Fibroblast of mammary gland (primary cell): ENCODE data around the gene TP53I11.

Experiments
- DNase-seq: peaks from one replicate; pipeline ENCODE4 v3.0.0-alpha.2; 2010; ENCODE audit warnings: low read depth
- H3K4me3 ChIP-seq: 2 replicates; pipeline ENCODE4 v1.5.1; 2011; ENCODE audit warnings: low read depth, mild to moderate bottlenecking, low read length, moderate library complexity; ENCODE audit not compliant: control insufficient read depth
- TF ChIP-seq, protein P1 (sequence below): conservative IDR thresholded peaks from 2 replicates; pipeline ENCODE4 v1.5.1; 2011; ENCODE audit warnings: low read depth, low read length, inconsistent platforms; ENCODE audit not compliant: control insufficient read depth, insufficient read depth

TP53I11 gene

DNA sequence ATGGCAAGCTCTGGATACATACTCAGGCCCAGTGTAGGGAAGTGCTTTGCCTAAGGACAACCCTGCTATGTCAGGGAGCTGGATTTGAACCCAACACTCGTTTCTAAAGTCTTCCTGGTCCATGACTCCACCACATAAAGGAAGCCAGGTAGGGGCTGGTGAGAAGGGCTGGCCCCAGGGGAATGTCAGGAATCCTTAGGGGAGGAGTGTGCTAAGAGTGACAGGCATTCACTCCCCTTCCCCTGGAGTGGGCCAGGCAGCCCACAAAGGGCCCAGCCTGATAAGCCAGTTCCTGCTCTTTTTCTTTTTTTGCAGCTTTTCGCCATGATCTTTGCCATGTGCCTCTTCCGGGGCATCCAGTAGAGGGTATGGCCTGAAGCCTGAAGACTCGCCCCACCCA lies 21.9 kb downstream of the TP53I11 start:
- TF ChIP-seq, protein P1, sequence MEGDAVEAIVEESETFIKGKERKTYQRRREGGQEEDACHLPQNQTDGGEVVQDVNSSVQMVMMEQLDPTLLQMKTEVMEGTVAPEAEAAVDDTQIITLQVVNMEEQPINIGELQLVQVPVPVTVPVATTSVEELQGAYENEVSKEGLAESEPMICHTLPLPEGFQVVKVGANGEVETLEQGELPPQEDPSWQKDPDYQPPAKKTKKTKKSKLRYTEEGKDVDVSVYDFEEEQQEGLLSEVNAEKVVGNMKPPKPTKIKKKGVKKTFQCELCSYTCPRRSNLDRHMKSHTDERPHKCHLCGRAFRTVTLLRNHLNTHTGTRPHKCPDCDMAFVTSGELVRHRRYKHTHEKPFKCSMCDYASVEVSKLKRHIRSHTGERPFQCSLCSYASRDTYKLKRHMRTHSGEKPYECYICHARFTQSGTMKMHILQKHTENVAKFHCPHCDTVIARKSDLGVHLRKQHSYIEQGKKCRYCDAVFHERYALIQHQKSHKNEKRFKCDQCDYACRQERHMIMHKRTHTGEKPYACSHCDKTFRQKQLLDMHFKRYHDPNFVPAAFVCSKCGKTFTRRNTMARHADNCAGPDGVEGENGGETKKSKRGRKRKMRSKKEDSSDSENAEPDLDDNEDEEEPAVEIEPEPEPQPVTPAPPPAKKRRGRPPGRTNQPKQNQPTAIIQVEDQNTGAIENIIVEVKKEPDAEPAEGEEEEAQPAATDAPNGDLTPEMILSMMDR, result no peak

DNA sequence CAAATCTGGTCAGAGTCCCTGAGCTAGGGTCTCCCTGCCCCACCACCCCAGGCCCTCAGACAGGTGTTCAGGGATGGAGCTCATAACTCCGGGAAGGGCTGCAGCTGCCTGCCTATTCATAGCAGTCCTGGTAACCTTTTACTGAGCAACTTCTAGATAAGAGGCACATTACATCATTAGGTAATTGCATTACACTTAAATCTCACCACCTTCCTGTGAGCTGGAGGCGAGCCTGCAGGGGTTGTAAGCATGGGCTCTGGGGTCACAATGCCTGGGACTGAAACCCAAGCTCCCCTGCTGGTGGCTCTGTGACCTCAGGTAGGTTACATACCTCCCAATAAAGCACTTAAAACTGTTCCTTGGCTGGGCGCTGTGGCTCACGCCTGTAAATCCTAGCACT lies 22.5 kb downstream of the TP53I11 start:
- no peak for DNase-seq
- TF ChIP-seq, protein P1, result no peak
- H3K4me3 ChIP-seq, result no peak overlapping the region

More for the DNA sequence above, 21.9 kb downstream of the TP53I11 start:
- no peak for DNase-seq
- H3K4me3 ChIP-seq, result no peak overlapping the region

DNA sequence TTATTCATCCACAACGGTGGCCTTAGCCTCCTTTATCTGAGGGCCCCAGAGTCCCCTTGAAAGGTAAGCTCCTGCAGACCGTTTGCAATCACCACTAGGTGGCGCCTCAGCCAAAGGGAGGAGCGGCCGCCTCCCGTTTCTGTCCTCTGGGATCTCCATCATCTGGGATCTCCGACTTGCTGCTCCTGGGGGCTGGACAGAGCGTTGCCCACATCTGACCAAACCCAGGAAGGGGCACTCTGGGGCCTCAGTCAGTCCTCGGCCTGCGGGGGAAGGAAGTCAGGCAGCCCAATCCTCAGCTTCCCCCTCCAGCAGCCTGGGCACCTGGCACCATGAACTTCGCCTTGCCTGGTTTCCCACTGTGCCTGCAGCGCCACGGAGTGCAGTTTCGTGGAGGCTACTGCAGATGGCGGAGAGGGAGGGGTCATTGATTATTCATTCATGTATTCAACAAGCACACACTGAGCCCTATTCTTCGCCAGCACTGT lies 23.5 kb downstream of the TP53I11 start:
- TF ChIP-seq, protein P1, result peak; percentile 89
- DNase-seq, result peak; percentile 67
- H3K4me3 ChIP-seq, result no peak overlapping the region

DNA sequence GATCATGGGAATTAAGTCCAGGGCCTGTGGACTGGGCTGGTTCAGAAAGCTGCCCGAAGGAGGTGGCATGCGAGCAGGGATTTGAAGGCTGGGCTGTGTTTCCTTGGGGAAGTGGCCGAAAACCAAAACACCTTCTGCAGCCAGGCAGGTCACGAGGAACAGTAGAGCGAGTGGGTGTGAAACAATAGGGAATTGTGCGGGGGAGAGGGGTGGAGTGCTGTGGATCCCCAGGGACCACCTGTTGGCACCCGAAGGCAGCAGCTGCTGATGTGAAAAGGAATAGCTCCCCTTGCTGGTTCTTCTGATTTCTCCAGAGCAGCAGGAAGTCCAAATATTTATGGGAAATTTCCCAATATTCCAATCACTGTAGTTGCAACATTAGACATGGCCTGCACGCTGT lies 24.6 kb downstream of the TP53I11 start:
- H3K4me3 ChIP-seq, result no peak overlapping the region
- TF ChIP-seq, protein P1, result no peak
- no peak for DNase-seq

DNA sequence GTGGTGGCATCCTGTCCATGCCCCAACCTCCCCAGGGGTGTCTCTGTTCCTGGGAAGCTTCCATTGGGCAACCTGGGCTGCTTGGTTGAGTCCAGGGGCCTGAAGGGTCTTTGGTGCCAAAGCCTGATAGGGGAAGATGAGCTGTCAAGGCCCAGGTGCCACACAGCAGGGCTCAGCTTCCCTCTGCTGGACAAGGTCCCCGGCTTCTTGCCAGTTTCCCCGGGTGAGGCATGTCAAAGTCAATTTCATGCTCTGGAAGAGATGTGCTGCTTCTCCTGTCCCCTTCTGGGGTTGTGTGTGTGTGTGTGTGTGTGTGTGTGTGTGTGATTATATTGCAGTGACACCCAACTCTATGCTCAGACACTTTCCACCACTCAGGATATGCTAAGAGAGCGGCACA lies 26.9 kb downstream of the TP53I11 start:
- no peak for DNase-seq
- TF ChIP-seq, protein P1, result no peak
- no peak overlapping the region for H3K4me3 ChIP-seq

DNA sequence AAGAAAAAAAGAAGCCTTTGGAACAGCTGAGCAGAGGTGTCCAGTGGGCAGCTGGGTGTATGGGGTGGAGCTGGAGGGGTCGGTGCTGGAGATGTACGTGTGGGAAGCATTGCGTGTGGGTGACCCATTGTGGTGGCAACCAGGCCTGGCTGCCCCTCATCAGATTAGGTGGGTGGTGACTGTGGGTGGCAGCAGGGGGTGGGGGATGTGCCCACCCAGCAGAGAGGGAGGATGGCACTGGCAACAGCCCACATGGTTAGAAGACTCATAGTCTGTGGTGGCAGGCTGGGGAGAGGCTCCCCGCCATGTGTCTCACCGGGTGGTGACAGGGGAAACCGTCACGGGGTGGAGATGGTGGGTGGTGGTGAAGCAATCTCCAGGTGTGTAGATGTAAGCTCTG lies 27.6 kb downstream of the TP53I11 start:
- TF ChIP-seq, protein P1, result no peak
- H3K4me3 ChIP-seq, result no peak overlapping the region
- no peak for DNase-seq

DNA sequence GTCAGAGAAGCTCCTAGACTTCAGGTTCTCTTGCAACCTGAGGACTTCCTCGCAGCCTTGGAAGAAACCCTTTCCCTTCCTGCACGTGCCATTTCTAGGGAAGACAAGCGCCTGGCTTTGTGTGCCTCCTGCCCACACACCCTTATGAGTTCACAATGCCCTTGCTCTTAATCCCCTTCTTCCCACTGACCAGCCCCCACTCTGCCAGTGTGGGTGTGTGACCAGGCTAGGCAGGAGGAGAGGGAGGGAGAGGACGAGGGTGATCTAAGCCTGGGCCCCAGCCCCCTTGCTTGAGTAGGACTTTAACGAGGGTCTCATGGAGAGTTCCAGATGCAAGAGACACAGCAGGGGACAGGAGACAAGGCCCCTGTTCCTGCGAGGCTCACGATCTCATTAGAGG lies 30.2 kb downstream of the TP53I11 start:
- TF ChIP-seq, protein P1, result no peak
- H3K4me3 ChIP-seq, result no peak overlapping the region
- no peak for DNase-seq
